GM23338 (cell line): ENCODE results near the gene SGSM1.

Source experiments
- CREB1 ChIP-seq: fragments of 250-450 bp; sonication (Bioruptor Pico); IDR thresholded peaks from 2 replicates; pipeline ENCODE4 v1.5.0; 2020; ENCODE audit warnings: low read depth, mild to moderate bottlenecking, moderate library complexity
- CTCF ChIP-seq, 2 experiments: fragments of 200-600 bp in 1 of 2; sonication (generic) in 1 of 2; conservative IDR thresholded peaks; 2 replicates each; pipeline versions ENCODE4 v1.5.1 to v1.6.1; 2016 to 2017; ENCODE audit warnings: antibody characterized with exemption in 2 of 2, low read depth in 2 of 2, mild to moderate bottlenecking in 2 of 2, moderate library complexity in 1 of 2
- EZH2 ChIP-seq: fragments of 200-600 bp; sonication (generic); IDR thresholded peaks from one replicate; pipeline ENCODE4 v1.8.0; 2017; ENCODE audit warnings: antibody characterized with exemption, mild to moderate bottlenecking, low read depth; ENCODE audit not compliant: unreplicated experiment
- EZH2phosphoT487 ChIP-seq: fragments of 200-600 bp; sonication (generic); IDR thresholded peaks from one replicate; pipeline ENCODE4 v1.8.1; 2018; ENCODE audit warnings: antibody characterized with exemption; ENCODE audit not compliant: unreplicated experiment
- JUNB ChIP-seq: IDR thresholded peaks from one replicate; pipeline ENCODE4 v1.6.1; 2016; ENCODE audit warnings: antibody characterized with exemption; ENCODE audit not compliant: unreplicated experiment
- NANOG ChIP-seq: IDR thresholded peaks from 2 replicates; pipeline ENCODE4 v1.6.1; 2016; ENCODE audit warnings: antibody characterized with exemption, borderline replicate concordance
- POLR2AphosphoS5 ChIP-seq: IDR thresholded peaks from 2 replicates; pipeline ENCODE4 v1.6.1; 2016; ENCODE audit warnings: antibody characterized with exemption, low read depth
- REST ChIP-seq: IDR thresholded peaks from one replicate; pipeline ENCODE4 v1.6.1; 2018; ENCODE audit warnings: antibody characterized with exemption; ENCODE audit not compliant: unreplicated experiment
- STAT1 ChIP-seq: IDR thresholded peaks from one replicate; pipeline ENCODE4 v1.6.1; 2016; ENCODE audit warnings: antibody characterized with exemption; ENCODE audit not compliant: unreplicated experiment
- ZNF114 ChIP-seq: fragments of 250-450 bp; sonication (Bioruptor Pico); IDR thresholded peaks from 2 replicates; pipeline ENCODE4 v1.5.0; 2020; ENCODE audit warnings: mild to moderate bottlenecking, moderate library complexity
- ZNF331 ChIP-seq: fragments of 250-450 bp; sonication (Bioruptor Pico); IDR thresholded peaks from 2 replicates; pipeline ENCODE4 v1.5.0; 2020; ENCODE audit warnings: low read depth, mild to moderate bottlenecking, moderate library complexity
- ZNF462 ChIP-seq: fragments of 250-450 bp; sonication (Bioruptor Pico); IDR thresholded peaks from 2 replicates; pipeline ENCODE4 v1.5.0; 2020; ENCODE audit warnings: mild to moderate bottlenecking, moderate library complexity

GRCh38 chr22:24765166-24765565, 40.8 kb upstream of the SGSM1 start:
- no peak for TF ChIP-seq EZH2
- no peak for TF ChIP-seq CREB1 (CRISPR knock-in tag)
- TF ChIP-seq CTCF (conservative IDR thresholded peaks at IDR 0.05; ENCODE audit: low read depth in 2 of 2), result no peak
- no peak for TF ChIP-seq EZH2phosphoT487
- no peak for TF ChIP-seq REST
- no peak for TF ChIP-seq POLR2AphosphoS5
- TF ChIP-seq JUNB, result no peak
- no peak for TF ChIP-seq ZNF114 (CRISPR knock-in tag)
- no peak for TF ChIP-seq NANOG
- TF ChIP-seq ZNF462, result no peak
- TF ChIP-seq STAT1, result no peak
- TF ChIP-seq ZNF331, result no peak
